OCI-LY3 (cell line): ENCODE data around the gene GTSE1.

ENCODE experiments used
- H2AFZ ChIP-seq: fragments of 200-600, 300-600 bp; shearing (Covaris generic); 2 replicates; pipeline ENCODE4 v1.6.0; 2014; ENCODE audit warnings: antibody characterized with exemption, low read depth, low read length
- H3K27ac ChIP-seq: fragments of 200-600, 300-600 bp; sonication (generic); 2 replicates; pipeline ENCODE4 v1.5.1; 2014; ENCODE audit warnings: mild to moderate bottlenecking, low read length, moderate library complexity, mixed read lengths
- H3K27me3 ChIP-seq: fragments of 200-600, 300-600 bp; sonication (generic); 2 replicates; pipeline ENCODE4 v1.6.1; 2014; ENCODE audit warnings: low read depth, low read length, mixed read lengths
- H3K36me3 ChIP-seq: fragments of 200-600, 300-600 bp; sonication (generic); replicated peaks from 2 replicates; pipeline ENCODE3; 2014; ENCODE audit warnings: low read depth, low read length, mixed read lengths
- H3K4me1 ChIP-seq: fragments of 300-600, 200-600 bp; sonication (generic); 2 replicates; pipeline ENCODE4 v1.6.1; 2014; ENCODE audit warnings: low read length, mixed read lengths
- H3K4me2 ChIP-seq: fragments of 200-600, 300-600 bp; sonication (generic); 2 replicates; pipeline ENCODE4 v1.6.1; 2014; ENCODE audit warnings: low read length, mixed read lengths
- H3K4me3 ChIP-seq: fragments of 300-600, 200-600 bp; sonication (generic); 2 replicates; pipeline ENCODE4 v1.5.1; 2014; ENCODE audit warnings: antibody characterized with exemption, mild to moderate bottlenecking, low read length, moderate library complexity
- H3K79me2 ChIP-seq: fragments of 300-600, 200-600 bp; shearing (Covaris generic); 2 replicates; pipeline ENCODE4 v1.6.1; 2014; ENCODE audit warnings: mild to moderate bottlenecking, low read length, mixed read lengths
- H3K9ac ChIP-seq: fragments of 300-600, 200-600 bp; shearing (Covaris generic); 2 replicates; pipeline ENCODE4 v1.6.0; 2014; ENCODE audit warnings: mild to moderate bottlenecking, low read length, moderate library complexity
- H3K9me3 ChIP-seq: fragments of 200-600, 300-600 bp; shearing (Covaris generic); 2 replicates; pipeline ENCODE4 v1.6.1; 2014; ENCODE audit warnings: low read length, mixed read lengths; ENCODE audit not compliant: insufficient read depth
- H4K20me1 ChIP-seq: fragments of 200-600, 300-600 bp; sonication (generic); 2 replicates; pipeline ENCODE4 v1.6.1; 2016; ENCODE audit warnings: low read length, mixed read lengths; ENCODE audit not compliant: insufficient read depth
- CTCF ChIP-seq: fragments of 200-600, 300-600 bp; sonication (generic); IDR thresholded peaks from 2 replicates; pipeline ENCODE4 v1.5.1; 2014; ENCODE audit warnings: antibody characterized with exemption, low read length, low read depth
- EZH2phosphoT487 ChIP-seq: fragments of 200-600 bp; shearing (Covaris generic); IDR thresholded peaks from 2 replicates; pipeline ENCODE4 v1.6.1; 2018; ENCODE audit warnings: antibody characterized with exemption, mixed run types, low read depth

GTSE1 gene

GRCh38 chr22:46367707-46368191 is 71.1 kb downstream of the GTSE1 start:
- peak overlapping the region; percentile 36; the same call in 1 of the 2 replicates for H2AFZ ChIP-seq

GRCh38 chr22:46368422-46368821 is 71.8 kb downstream of the GTSE1 start:
- no peaks in the 10 kb centered on the region for H3K36me3 ChIP-seq
- no peak overlapping the region for H3K4me2 ChIP-seq
- no peaks in the 10 kb centered on the region for H4K20me1 ChIP-seq
- H3K9me3 ChIP-seq = no peaks in the 10 kb centered on the region
- peaks cover 18% of the 10 kb centered on the region; the same call in 1 of the 2 replicates for H3K27me3 ChIP-seq
- no peak for TF ChIP-seq EZH2phosphoT487
- no peak for TF ChIP-seq CTCF
- no peak overlapping the region for H3K27ac ChIP-seq
- H2AFZ ChIP-seq = no peak overlapping the region
- H3K79me2 ChIP-seq = no peaks in the 10 kb centered on the region
- H3K9ac ChIP-seq = no peak overlapping the region
- H3K4me1 ChIP-seq = peaks cover 12% of the 10 kb centered on the region
- H3K4me3 ChIP-seq = no peak overlapping the region

More at GRCh38 chr22:46367707-46368191, 71.1 kb downstream of the GTSE1 start:
- Histone ChIP-seq H3K4me3 (peak overlapping the region; percentile 76), H3K79me2 (no peaks in the 10 kb centered on the region), H3K36me3 (no peaks in the 10 kb centered on the region), H4K20me1 (no peaks in the 10 kb centered on the region), H3K27ac (no peak overlapping the region), H3K4me2 (peak overlapping the region; percentile 86), H3K9ac (peak overlapping the region; percentile 29; the same call in 1 of the 2 replicates), H3K27me3 (peaks cover 18% of the 10 kb centered on the region; the same call in 1 of the 2 replicates), H3K9me3 (no peaks in the 10 kb centered on the region), H3K4me1 (peaks cover 19% of the 10 kb centered on the region)
- peak; percentile 95 for TF ChIP-seq CTCF
- no peak for TF ChIP-seq EZH2phosphoT487

GRCh38 chr22:46368871-46369715 is 72.4 kb downstream of the GTSE1 start:
- Histone ChIP-seq H3K4me2 (no peak overlapping the region), H3K9ac (no peak overlapping the region), H3K9me3 (no peaks in the 10 kb centered on the region), H3K4me3 (no peak overlapping the region), H4K20me1 (no peaks in the 10 kb centered on the region), H3K36me3 (no peaks in the 10 kb centered on the region), H3K27me3 (peaks cover 18% of the 10 kb centered on the region; the same call in 1 of the 2 replicates), H3K27ac (no peak overlapping the region), H3K79me2 (no peaks in the 10 kb centered on the region), H3K4me1 (peaks cover 12% of the 10 kb centered on the region), H2AFZ (no peak overlapping the region)
- TF ChIP-seq CTCF (no peak), EZH2phosphoT487 (no peak)
